Measurements from ENCODE around the gene PRRG2. TPM values are rescaled to one million over a fixed set of nuclear protein-coding genes. Genes with fewer than 3 reads are reported as not detected.
"Not testable (repeated sequence)": the region's sequence is repeated elsewhere in the genome, so short reads cannot be mapped to it uniquely, and the experiment has no call there.

Gene PRRG2
- total RNA-seq, 2 donors from 2014 or later: 0.68 to 1.1 TPM

DNA sequence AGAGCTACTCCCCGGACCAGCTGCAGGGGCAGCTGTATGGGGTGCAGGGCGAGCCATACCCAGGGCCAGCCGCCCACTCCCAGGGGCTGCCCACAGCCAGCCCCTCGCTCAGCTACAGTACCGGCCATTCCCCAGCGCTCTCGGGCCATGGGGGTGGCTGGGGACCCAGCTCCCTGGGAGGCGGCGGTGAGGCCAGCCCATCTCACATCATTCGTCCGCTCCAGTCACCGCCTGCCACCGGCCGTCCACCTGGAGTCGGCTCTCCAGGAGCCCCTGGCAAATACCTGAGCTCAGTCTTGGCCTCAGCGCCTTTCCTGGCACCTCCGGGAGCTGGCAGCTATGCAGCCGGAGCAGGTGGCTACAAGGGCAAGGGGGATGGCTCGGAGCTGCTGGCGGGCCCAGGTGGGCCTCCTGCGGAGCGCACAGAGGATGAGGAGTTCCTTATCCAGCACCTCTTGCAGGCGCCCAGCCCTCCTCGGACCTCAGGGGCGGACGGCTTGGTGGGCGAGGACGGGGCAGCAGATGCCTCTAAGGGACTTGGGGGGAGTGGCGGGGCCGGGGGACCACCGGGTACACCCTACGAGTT lies 14.8 kb downstream of the PRRG2 start:
- intact Hi-C loops (cut with DNase I): no loop called here
- ATAC-seq (no peak), DNase-seq (no peak)

DNA sequence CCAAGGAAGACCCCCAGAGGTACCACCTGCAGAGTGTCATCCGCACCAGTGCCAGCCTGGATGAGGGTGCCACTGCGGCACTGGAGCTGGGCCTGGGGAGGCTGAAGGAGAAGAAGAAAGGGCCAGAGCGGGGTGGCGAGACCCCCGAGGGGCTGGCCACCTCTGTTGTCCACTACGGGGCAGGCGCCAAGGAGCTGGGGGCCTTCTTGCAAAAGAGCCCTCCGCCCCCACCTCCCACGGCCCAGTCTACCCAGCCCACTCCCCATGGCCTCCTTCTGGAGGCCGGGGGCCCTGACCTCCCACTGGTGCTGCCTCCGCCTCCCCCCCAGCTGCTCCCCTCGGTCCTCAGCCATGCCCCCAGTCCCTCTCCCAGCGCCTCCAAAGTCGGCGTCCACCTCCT lies 15.3 kb downstream of the PRRG2 start:
- no peak for ATAC-seq
- DNase-seq: no peak
- intact Hi-C loops (cut with DNase I): no loop called here

DNA sequence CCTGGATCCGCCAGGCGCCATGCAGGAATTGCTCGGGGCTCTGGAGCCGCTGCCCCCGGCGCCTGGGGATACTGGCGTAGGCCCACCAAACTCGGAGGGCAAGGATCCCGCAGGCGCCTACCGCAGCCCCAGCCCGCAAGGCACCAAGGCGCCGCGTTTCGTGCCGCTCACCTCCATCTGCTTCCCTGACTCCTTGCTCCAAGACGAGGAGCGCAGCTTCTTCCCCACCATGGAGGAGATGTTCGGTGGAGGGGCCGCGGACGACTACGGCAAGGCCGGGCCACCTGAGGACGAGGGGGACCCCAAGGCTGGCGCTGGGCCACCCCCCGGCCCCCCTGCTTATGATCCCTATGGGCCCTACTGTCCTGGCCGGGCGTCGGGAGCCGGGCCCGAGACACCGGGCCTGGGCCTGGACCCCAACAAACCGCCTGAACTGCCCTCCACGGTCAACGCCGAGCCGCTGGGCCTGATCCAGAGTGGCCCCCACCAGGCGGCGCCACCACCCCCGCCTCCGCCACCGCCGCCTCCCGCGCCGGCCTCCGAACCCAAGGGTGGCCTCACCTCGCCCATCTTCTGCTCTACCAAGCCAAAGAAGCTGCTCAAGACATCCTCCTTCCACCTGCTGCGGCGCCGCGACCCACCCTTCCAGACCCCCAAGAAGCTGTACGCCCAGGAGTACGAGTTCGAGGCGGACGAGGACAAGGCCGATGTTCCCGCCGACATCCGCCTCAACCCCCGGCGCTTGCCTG lies 16.0 kb downstream of the PRRG2 start:
- ATAC-seq: no peak
- intact Hi-C loops (cut with DNase I): no loop called here
- DNase-seq: no peak

DNA sequence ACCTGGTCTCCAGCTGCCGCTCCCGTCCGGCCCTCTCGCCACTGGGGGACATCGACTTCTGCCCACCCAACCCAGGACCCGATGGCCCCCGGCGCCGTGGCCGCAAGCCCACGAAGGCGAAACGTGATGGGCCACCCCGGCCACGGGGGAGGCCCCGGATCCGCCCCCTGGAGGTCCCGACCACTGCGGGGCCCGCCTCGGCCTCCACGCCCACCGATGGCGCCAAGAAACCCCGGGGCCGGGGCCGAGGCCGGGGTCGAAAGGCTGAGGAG lies 16.5 kb downstream of the PRRG2 start:
- intact Hi-C loops (cut with DNase I): no loop called here
- ATAC-seq: no peak
- no peak for DNase-seq

DNA sequence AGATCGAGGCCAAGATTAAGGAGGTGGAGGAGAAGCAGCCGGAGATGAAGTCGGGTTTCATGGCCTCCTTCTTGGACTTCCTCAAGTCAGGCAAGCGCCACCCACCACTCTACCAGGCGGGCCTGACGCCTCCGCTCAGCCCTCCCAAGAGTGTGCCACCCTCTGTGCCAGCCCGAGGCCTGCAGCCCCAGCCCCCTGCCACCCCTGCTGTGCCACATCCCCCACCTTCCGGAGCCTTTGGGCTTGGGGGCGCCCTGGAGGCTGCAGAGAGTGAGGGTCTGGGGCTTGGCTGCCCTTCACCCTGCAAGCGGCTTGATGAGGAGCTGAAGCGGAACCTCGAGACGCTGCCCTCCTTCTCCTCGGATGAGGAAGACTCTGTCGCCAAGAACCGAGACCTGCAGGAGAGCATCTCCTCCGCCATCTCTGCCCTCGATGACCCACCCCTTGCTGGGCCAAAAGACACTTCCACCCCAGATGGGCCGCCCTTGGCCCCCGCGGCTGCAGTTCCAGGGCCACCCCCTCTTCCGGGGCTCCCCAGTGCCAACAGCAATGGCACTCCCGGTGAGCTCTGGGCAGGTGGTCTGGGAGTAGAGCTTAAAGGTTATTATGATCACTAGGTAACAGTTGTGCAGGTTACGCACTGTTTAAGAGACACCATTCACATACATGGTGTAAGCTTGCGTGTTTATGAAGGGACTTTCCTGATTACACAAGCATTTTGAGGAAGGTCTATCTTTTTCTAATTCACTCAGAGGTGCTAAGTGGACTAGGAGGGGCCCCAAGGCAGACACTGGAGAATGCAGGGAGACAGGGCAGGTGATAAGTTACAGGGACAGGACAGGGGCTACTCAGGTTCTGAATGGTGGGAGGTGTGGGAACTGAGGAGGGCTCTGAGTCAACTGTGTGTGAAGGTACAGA lies 18.5 kb downstream of the PRRG2 start:
- ATAC-seq (no peak), DNase-seq (no peak)
- intact Hi-C loops (cut with DNase I): no loop called here

DNA sequence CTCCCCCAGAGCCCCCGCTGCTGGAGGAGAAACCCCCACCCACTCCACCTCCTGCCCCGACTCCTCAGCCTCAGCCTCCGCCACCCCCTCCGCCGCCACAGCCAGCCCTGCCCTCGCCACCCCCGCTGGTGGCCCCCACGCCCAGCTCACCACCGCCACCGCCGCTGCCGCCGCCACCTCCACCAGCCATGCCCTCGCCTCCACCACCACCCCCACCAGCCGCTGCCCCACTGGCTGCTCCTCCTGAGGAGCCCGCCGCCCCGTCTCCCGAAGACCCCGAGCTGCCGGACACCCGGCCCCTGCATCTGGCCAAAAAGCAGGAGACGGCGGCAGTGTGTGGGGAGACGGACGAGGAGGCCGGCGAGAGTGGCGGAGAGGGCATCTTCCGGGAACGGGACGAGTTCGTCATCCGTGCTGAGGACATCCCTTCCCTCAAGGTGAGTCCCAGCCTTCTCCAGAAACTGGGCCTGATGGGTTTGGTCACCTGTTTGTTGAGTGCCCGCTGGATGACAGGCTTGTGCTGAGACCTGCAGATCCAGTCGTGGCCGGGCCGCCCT lies 20.4 kb downstream of the PRRG2 start:
- intact Hi-C loops (cut with DNase I): no loop called here
- DNase-seq: no peak
- no peak for ATAC-seq

DNA sequence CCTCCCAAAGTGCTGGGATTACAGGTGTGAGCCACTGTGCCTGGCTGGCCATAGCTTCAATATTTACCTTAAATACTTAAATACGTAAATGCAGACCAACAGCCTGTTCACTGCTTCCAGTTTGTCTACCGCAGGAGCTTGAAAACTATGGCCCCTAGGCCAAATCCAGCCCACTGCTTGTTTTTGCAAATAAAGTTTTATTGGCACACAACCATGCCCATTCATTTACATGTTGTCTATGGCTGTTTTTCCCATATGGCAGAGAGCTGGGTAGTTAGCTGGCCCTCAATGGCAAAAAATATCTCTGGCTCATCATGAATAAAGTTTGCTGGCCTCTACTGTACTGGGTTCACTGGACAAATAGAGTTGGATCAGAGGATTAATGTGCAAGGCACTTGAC lies 21.7 kb downstream of the PRRG2 start:
- intact Hi-C loops (cut with DNase I): no loop called here
- no peak for DNase-seq
- ATAC-seq: no peak

DNA sequence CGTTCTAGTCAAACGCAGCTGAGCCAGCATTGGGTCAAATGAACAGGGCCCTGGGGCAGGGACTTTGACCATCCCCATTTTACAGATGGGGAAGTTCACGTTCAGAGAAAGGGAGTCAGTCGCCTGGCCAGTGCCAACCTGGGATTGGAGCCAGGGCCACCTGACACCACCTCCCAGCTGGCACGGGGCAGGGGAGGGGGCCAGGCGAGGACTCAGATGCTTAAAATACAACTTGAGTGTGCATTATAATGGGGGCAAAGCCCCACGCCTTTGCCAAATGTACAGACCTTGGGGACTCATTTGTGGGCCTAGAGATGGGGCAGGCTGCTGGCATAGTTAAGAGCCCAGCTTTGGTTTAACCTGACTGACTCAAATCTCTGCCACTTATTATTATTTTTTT lies 24.5 kb downstream of the PRRG2 start:
- no peak for ATAC-seq
- no peak for DNase-seq
- intact Hi-C loops (cut with DNase I): no loop called here

DNA sequence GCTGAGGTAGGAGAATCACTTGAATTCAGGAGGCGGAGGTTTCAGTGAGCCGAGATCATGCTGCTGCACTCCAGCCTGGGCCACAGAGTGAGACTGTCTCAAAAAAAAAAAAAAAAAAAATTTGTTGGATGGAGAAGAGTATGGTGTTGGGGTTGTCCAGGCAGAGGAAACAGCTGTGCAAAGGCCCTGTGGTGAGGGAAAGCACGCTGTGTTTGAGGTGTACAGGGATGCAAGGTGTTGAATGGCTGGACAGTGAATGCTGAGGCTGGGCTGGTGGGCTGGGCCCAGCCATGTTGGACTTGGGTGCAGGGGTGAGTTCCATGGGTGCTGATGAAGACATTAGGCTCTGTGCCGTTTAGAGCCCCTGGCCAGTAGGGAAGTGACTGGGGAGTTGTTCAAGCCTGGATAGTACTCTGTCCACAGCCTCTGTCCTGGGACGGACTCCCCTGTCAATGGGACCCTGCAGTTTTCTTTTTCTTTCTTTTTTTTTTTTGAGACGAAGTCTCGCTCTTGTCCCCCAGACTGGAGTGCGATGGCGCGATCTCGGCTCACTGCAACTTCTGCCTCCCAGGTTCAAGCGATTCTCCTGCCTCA lies 28.5 kb downstream of the PRRG2 start:
- no peak for ATAC-seq
- intact Hi-C loops (cut with DNase I): no loop called here

DNA sequence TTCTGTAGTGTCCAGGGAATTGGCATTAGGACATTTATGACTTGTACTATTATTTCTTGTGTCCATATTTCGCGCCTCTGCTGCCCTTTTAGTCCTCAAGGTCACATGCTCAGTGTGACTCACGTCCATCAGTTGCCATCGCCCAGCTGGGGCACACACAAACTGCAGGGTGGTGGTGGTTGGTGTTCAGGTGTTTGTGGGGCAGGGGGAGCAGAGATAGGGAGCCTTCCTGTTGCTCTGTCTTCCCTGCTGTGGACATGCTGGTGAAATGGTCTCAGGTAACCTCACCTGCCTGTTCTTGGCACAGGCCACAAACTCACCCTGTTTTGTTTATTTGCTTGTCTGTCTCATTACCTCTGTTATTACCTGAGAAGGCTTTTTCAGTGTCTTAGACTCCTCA lies 32.3 kb downstream of the PRRG2 start:
- DNase-seq: no peak
- ATAC-seq: peak; percentile 36 to 42
- intact Hi-C loops (cut with DNase I): no loop called here

More for the DNA sequence above, 28.5 kb downstream of the PRRG2 start:
- DNase-seq: no peak

DNA sequence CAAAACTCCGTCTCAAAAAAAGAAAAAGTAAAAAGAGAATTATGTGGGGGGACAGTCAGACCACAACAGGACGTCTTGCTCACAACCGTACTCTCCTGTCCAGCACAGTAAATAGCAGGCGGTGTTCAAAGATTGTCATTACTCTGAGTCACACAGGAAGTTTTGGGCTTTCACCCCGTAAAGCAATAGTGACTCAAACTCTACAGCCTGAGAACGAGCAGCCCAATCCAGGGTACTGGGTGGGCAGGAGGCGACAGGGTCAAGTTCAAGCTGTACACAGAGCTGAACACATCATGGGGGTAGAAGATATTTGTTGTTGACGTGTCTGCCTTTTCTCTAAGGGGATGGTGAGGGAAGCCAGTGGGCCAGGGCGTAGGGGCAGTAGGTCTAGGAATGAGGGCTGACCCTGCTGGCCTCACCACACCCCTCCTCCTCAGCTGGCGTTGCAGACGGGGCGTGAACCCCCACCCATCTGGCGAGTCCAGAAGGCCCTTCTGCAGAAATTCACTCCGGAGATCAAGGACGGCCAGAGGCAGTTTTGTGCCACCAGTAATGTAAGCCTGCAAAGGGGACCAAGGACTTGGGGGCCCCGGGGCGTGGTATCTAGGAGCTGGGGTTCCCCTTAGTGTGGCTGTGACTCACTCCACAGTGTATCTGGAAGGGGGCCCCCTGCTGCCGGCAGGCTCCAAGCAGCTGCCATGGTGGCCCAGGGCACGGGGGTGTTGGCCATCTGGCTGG lies 33.1 kb downstream of the PRRG2 start:
- no peak for DNase-seq
- no peak for ATAC-seq
- intact Hi-C loops (cut with DNase I): no loop called here

DNA sequence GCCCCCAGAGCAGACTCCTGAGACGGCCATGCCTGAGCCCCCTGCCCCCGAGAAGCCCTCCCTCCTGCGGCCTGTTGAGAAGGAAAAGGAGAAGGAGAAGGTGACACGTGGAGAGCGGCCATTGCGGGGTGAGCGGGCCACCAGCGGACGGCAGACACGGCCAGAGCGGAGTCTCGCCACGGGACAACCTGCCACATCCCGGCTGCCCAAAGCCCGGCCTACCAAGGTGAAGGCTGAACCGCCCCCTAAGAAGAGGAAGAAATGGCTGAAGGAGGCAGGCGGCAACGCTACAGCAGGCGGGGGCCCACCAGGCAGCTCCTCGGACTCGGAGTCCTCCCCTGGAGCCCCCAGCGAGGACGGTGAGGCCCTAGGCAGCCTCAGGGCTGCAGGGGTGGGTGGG lies 34.7 kb downstream of the PRRG2 start:
- ATAC-seq: no peak
- DNase-seq: no peak
- intact Hi-C loops (cut with DNase I): no loop called here

DNA sequence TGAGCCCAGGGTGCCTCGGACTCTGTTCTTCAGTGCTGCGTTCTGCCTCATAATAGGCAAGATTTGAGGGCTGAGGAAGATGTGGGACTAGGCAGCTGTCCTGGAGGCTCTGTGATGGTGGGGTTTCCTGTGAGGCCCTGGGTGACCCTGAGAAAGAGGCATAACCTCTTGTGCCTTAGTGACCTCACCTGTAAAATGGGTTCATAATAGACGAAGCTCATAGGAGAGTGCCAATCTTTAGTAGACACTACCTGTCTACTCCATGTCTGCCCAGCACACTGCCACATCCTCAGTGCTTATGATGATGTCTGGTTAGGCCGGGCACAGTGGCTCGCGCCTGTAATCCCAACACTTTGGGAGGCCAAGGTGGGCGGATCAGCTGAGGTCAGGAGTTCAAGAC lies 35.4 kb downstream of the PRRG2 start:
- DNase-seq: no peak
- no peak for ATAC-seq
- intact Hi-C loops (cut with DNase I): no loop called here

DNA sequence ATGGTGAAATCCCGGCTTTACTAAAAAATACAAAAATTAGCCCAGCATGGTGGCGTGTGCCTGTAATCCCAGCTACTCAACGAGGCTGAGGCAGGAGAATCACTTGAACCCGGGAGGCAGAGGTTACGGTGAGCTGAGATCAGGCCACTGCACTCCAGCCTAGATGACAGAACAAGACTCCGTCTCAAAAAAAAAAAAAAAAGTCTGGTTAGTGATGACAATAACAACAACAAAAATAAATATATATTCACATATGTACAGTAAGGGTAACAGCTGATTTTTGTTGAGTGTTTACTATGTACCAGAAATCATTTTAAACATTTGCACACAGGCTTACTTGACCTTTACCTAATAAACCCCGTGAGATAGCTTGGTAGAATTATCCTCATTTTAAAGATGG lies 35.8 kb downstream of the PRRG2 start:
- no peak for ATAC-seq
- intact Hi-C loops (cut with DNase I): no loop called here
- DNase-seq: no peak

DNA sequence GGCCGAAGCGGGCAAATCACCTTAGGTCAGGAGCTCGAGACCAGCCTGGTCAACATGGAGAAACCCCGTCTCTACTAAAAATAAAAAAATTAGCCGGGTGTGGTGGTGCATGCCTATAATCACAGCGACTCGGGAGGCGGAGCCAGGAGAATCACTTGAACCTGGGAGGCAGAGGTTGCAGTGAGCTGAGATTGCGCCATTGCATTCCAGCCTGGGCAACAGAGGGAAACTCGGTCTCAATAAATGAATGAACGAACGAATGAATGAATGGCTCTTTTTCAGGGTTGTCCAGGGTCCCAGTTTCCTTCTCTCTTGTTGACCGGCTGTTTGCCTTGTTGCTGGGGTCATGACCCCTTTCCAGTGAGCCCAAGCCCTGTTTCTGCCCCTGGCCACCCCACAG lies 36.7 kb downstream of the PRRG2 start:
- DNase-seq; ATAC-seq; intact Hi-C loops (cut with DNase I): not testable (repeated sequence)

DNA sequence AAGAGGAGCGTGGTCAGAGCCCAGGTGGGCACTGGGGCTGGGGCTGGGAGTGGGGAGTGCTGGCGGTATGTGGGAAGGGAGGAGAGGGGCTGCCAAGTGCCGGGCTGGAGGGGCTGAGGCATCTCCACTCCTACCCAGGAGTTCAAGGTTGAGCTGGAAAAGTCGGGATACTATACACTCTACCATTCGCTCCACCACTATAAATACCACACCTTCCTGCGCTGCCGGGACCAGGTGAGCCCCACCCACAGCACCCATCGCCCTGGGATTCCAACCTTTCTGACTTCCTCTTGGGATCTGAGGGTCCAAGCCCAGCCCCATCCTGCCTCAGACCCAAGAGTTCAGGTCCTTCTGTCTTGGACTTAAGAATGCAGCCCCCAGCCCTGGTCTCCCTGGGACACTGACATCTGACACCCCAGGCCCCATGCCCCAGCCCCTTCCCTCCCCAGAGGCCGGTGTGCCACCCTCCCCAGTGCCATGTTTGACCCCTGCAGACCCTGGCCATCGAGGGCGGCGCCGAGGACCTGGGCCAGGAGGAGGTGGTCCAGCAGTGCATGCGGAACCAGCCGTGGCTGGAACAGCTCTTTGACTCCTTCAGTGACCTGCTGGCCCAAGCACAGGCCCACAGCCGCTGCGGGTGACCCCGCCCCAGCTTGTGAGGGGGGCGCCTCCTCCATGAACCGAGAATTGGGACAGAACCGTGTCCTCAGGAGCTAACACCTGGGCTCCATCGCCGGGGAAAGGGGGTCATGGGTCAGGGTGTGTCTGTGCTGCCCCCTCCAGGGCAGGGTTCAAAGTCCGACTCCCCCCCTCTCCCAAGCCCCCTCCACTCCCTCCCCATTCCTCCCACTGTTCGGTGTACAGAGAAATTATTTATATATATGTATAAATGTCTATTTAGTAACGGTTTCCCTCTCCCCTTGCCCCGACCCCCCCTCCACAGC lies 44.1 kb downstream of the PRRG2 start:
- intact Hi-C loops (cut with DNase I): no loop called here
- ATAC-seq: peak in 1 of 2 donors; percentile 8
- no peak for DNase-seq

DNA sequence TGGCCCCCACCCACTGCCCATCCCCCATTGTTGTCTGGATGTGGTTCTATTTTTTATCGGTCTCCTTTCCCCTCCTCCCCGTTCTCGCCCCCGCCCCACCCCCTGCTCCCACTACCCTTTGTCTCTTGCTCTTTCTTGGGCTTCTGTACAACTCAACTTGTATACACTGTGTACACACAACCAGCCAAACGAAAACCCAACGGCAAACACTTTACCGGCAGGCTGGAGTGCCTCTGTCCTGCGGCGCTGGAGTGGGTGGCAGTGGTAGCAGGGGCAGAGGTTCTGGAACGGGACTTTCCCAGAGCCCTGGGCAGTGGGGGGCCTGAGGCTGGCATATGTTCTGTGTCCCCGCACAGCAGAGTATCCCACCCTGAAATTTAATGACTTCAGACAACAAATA lies 45.1 kb downstream of the PRRG2 start:
- intact Hi-C loops (cut with DNase I): no loop called here
- DNase-seq (no peak), ATAC-seq (no peak)

DNA sequence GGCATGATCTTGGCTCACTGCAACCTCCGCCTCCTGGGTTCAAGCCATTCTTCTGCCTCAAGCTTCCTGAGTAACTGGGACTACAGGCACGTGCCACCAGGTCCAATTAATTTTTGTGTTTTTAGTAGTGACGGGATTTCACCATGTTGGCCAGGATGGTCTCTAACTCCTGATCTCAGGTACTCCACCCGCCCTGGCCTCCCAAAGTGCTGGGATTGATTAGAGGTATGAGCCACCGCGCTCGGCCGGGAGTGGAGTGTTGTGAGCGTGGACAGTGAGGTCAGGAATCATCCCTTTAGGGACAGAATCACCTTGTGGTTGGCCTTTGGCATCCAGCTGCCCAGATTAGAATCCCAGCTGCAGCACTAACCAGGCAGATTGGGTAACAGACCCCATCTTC lies 48.5 kb downstream of the PRRG2 start:
- intact Hi-C loops (cut with DNase I): no loop called here
- DNase-seq (no peak), ATAC-seq (no peak)
